ENCODE measurements around the gene FAM20A. TPM values are rescaled to one million over a fixed set of nuclear protein-coding genes. Genes with fewer than 3 reads are reported as not detected.

The FAM20A gene
- polyA plus RNA-seq, 4 donors = 4.4 to 30.3 TPM; not detected in 2

DNA sequence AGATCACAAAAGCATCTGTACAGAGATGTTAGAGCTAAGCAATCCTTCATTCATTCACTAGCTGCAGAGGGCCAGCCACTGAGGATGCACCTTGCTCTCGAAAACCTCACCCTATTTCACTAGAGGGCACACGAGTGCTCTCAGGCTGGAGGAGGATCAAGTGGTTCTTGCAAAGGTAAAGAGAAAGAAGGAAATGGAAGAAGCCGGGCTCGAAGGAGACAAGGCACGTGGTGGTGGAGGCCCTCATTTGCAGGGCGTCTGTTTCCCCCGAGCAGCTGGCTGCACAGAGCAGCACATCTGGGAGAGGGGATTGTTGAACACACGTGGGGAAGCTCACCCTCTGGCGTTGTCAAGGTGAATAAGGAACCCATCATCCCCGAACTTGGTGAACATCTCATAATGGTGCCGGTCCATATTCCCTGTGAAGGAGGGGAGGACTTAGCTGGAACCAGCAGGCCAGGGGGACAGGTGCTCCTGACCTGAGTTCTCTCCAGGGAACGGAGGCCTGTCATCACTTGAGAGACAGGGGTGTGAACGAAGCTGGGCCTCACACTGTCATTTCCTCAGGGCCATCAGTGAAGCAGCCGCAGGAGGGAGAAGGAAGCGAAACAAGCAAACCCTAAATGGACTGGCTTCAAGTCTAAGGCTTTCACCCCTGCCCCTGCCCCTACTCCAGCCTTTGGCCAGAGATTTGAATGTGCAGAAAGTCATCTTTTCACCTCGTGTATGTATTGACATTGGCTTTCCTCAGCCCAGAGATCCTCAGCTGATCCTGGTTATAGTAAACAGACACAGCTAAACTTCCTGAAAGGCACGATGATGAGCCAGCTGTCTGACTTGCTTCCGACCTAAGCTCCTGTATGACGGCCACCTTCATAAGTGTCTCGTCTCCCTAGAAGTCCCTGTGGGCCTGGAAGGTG is 61.4 kb downstream of the FAM20A start:
- Histone ChIP-seq H3K4me3 (ENCODE audit: low read depth in 1 of 3, low read length in 3 of 3) (no peak overlapping the region), H3K27ac (ENCODE audit: low read depth in 1 of 3, low read length in 2 of 3) (no peak overlapping the region), H3K36me3 (ENCODE audit: control insufficient read depth in 3 of 3, insufficient read depth in 2 of 3, low read depth in 1 of 3, low read length in 3 of 3) (peaks cover 6 to 34% (median 6%) of the 10 kb centered on the region in 3 donors), H3K9me3 (ENCODE audit: control insufficient read depth in 2 of 2, insufficient read depth in 1 of 2, low read depth in 1 of 2, low read length in 1 of 2) (no peaks in the 10 kb centered on the region), H3K4me1 (ENCODE audit: control insufficient read depth in 3 of 3, insufficient read depth in 2 of 3, low read depth in 1 of 3, low read length in 2 of 3) (peaks cover 0 to 4% (median 0%) of the 10 kb centered on the region in 3 donors), H3K27me3 (ENCODE audit: control insufficient read depth in 3 of 3, insufficient read depth in 3 of 3, low read length in 3 of 3) (no peaks in the 10 kb centered on the region)
- peak; percentile 59 to 63 for DNase-seq
- FAIRE-seq = no peak
- WGBS, 3 donors = 64 to 69% (median 64%) methylated on average over 20 of the region's 20 CpGs

DNA sequence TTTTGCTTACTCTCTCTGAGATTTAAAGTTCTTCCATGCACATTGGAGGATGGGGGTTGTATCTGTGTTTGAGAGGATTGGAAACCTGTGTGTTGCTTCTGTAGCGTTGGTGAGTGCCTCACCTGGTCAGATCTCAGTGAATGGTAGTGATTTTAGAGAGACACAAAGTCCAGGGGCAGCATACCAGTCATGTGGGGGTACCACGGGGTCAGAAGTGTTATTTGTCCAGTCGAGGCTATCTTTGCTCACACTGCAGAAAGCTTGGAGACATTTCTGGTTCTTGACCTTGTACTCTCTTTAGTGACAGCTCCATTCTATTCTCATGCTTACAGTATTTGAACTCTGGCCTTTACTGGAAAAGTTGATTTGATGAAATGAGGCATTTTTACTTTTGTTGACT is 65.2 kb downstream of the FAM20A start:
- peaks cover 0 to 4% (median 0%) of the 10 kb centered on the region in 3 donors for H3K4me1 ChIP-seq (ENCODE audit: control insufficient read depth in 3 of 3, insufficient read depth in 2 of 3, low read depth in 1 of 3, low read length in 2 of 3)
- no peak overlapping the region for H3K27ac ChIP-seq (ENCODE audit: low read depth in 1 of 3, low read length in 2 of 3)
- no peaks in the 10 kb centered on the region for H3K9me3 ChIP-seq (ENCODE audit: control insufficient read depth in 2 of 2, insufficient read depth in 1 of 2, low read depth in 1 of 2, low read length in 1 of 2)
- H3K36me3 ChIP-seq (ENCODE audit: control insufficient read depth in 3 of 3, insufficient read depth in 2 of 3, low read depth in 1 of 3, low read length in 3 of 3) = peaks cover 6 to 37% (median 15%) of the 10 kb centered on the region in 3 donors
- 78 to 90% (median 79%) methylated on average over 3 of the region's 3 CpGs for WGBS, 3 donors
- no peak overlapping the region for H3K4me3 ChIP-seq (ENCODE audit: low read depth in 1 of 3, low read length in 3 of 3)
- DNase-seq (peak in 1 of 2 donors; percentile 36), FAIRE-seq (no peak)
- H3K27me3 ChIP-seq (ENCODE audit: control insufficient read depth in 3 of 3, insufficient read depth in 3 of 3, low read length in 3 of 3) = no peaks in the 10 kb centered on the region

DNA sequence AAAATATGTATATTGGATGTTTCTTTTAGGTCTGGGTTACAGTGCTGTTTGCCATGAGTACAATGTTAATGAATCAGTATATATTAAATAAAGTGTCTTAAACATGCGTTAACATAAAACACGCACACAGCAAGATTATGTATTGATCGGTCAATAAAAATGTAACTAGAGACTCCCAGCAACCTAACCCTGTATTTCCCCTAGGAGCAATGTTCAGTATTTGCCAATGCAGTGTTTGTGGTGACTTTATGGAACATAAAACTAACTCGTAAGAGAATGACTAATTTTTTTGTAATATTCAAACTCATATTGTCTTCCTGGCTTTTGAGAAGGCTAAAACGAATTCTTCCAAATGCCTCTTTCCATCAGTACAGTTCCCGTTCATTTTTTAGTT is 66.5 kb downstream of the FAM20A start:
- Histone ChIP-seq H3K9me3 (ENCODE audit: control insufficient read depth in 2 of 2, insufficient read depth in 1 of 2, low read depth in 1 of 2, low read length in 1 of 2) (no peaks in the 10 kb centered on the region), H3K27ac (ENCODE audit: low read depth in 1 of 3, low read length in 2 of 3) (no peak overlapping the region), H3K27me3 (ENCODE audit: control insufficient read depth in 3 of 3, insufficient read depth in 3 of 3, low read length in 3 of 3) (no peaks in the 10 kb centered on the region), H3K4me1 (ENCODE audit: control insufficient read depth in 3 of 3, insufficient read depth in 2 of 3, low read depth in 1 of 3, low read length in 2 of 3) (peaks cover 0 to 4% (median 0%) of the 10 kb centered on the region in 3 donors), H3K36me3 (ENCODE audit: control insufficient read depth in 3 of 3, insufficient read depth in 2 of 3, low read depth in 1 of 3, low read length in 3 of 3) (peaks cover 13 to 31% (median 20%) of the 10 kb centered on the region in 3 donors), H3K4me3 (ENCODE audit: low read depth in 1 of 3, low read length in 3 of 3) (no peak overlapping the region)
- WGBS, 3 donors = 90 to 94% (median 93%) methylated on average over 6 of the region's 6 CpGs
- no peak for DNase-seq
- no peak for FAIRE-seq

DNA sequence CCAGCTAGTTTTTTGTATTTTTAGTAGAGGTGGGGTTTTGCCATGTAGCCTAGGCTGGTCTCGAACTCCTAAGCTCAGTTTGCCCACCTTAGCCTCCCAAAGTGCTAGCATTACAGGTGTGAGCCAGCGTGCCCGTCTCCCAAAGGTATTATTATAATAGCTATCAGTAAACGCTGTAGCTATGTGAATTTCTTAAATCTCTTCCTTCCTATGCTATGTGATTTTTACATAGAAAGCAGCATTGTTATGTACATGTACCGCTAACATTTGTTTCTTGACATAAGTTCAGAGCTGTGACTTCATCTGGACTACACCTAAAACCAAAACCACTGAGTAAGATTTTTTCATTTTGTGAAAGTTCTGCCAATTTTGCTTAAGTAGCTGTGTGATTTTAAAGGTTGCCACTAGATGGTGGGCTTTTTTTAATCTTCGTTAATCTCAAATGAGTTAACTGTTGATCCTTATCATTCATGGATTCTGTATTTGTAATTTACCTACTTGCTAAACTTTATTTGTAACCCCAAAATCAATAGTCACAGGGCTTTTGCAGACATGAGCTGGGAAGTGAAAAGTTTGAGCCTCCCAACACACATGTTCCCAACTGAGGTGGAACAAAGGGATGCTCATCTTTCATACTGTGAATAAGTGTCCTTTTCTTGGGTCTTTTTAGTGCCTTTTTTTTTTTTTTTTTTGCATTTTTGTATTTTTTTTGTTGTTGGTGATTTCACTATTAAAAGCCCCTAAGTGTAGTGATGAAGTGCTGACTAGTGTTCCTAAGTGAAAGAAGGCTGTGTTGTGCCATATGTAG is 67.1 kb downstream of the FAM20A start:
- FAIRE-seq = no peak
- peaks cover 16 to 26% (median 25%) of the 10 kb centered on the region in 3 donors for H3K36me3 ChIP-seq (ENCODE audit: control insufficient read depth in 3 of 3, insufficient read depth in 2 of 3, low read depth in 1 of 3, low read length in 3 of 3)

DNA sequence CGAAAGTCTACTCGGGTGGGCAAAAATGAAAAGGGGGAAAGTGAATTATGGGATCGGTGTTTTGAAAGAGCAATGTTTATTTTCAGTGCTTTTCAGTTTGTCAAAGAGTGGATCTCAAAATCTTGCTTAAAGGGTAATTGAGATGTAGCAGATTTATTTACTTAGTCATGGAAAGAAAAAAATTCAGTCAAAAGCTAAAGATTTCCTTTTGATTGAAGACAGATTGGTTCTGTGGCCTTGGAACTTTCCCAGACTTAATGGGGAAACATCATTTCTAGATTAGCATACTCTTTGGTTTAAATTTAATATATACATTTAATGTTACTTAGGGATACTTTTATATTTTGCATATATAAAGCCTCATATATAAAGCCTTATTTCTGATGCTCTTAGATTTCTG is 68.3 kb downstream of the FAM20A start:
- no peak for FAIRE-seq
- Histone ChIP-seq H3K4me3 (ENCODE audit: low read depth in 1 of 3, low read length in 3 of 3) (no peak overlapping the region), H3K27me3 (ENCODE audit: control insufficient read depth in 3 of 3, insufficient read depth in 3 of 3, low read length in 3 of 3) (no peaks in the 10 kb centered on the region), H3K4me1 (ENCODE audit: control insufficient read depth in 3 of 3, insufficient read depth in 2 of 3, low read depth in 1 of 3, low read length in 2 of 3) (peaks cover 0 to 4% (median 0%) of the 10 kb centered on the region in 3 donors), H3K36me3 (ENCODE audit: control insufficient read depth in 3 of 3, insufficient read depth in 2 of 3, low read depth in 1 of 3, low read length in 3 of 3) (peaks cover 16 to 28% (median 25%) of the 10 kb centered on the region in 3 donors), H3K27ac (ENCODE audit: low read depth in 1 of 3, low read length in 2 of 3) (no peak overlapping the region), H3K9me3 (ENCODE audit: control insufficient read depth in 2 of 2, insufficient read depth in 1 of 2, low read depth in 1 of 2, low read length in 1 of 2) (no peaks in the 10 kb centered on the region)
- no peak for DNase-seq
- WGBS, 3 donors = 84 to 98% (median 94%) methylated on average over 3 of the region's 3 CpGs

More for the DNA sequence above, 67.1 kb downstream of the FAM20A start:
- DNase-seq = no peak
- Histone ChIP-seq H3K9me3 (ENCODE audit: control insufficient read depth in 2 of 2, insufficient read depth in 1 of 2, low read depth in 1 of 2, low read length in 1 of 2) (no peaks in the 10 kb centered on the region), H3K4me3 (ENCODE audit: low read depth in 1 of 3, low read length in 3 of 3) (no peak overlapping the region), H3K27ac (ENCODE audit: low read depth in 1 of 3, low read length in 2 of 3) (no peak overlapping the region), H3K27me3 (ENCODE audit: control insufficient read depth in 3 of 3, insufficient read depth in 3 of 3, low read length in 3 of 3) (no peaks in the 10 kb centered on the region), H3K4me1 (ENCODE audit: control insufficient read depth in 3 of 3, insufficient read depth in 2 of 3, low read depth in 1 of 3, low read length in 2 of 3) (peaks cover 0 to 4% (median 0%) of the 10 kb centered on the region in 3 donors)
- WGBS, 3 donors = 81 to 88% (median 81%) methylated on average over 6 of the region's 6 CpGs

DNA sequence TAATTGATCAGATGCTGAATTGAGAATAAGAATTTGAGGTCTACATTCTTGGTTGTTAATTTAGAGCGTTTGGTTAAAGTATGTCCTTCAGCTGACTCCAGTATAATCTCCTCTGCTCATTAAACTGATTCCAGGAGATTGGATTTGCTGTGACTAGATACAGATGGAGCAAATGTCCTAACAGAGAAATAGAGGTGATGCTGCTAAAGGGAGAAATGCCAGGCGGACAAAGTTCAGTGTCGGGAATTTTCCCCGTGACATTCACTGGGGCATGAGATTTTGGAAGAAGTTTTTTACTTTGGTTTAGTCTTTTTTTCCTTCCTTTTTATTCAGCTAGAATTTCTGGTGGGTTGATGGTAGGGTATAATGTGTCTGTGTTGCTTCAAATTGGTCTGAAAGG is 69.9 kb downstream of the FAM20A start:
- H3K27ac ChIP-seq (ENCODE audit: low read depth in 1 of 3, low read length in 2 of 3) = no peak overlapping the region
- WGBS, 3 donors = 91 to 93% (median 93%) methylated on average over 4 of the region's 4 CpGs
- H3K4me3 ChIP-seq (ENCODE audit: low read depth in 1 of 3, low read length in 3 of 3) = no peak overlapping the region
- peaks cover 0 to 4% (median 0%) of the 10 kb centered on the region in 3 donors for H3K4me1 ChIP-seq (ENCODE audit: control insufficient read depth in 3 of 3, insufficient read depth in 2 of 3, low read depth in 1 of 3, low read length in 2 of 3)
- no peak for DNase-seq
- peaks cover 14 to 30% (median 14%) of the 10 kb centered on the region in 3 donors for H3K36me3 ChIP-seq (ENCODE audit: control insufficient read depth in 3 of 3, insufficient read depth in 2 of 3, low read depth in 1 of 3, low read length in 3 of 3)
- no peaks in the 10 kb centered on the region for H3K27me3 ChIP-seq (ENCODE audit: control insufficient read depth in 3 of 3, insufficient read depth in 3 of 3, low read length in 3 of 3)
- FAIRE-seq = no peak
- no peaks in the 10 kb centered on the region for H3K9me3 ChIP-seq (ENCODE audit: control insufficient read depth in 2 of 2, insufficient read depth in 1 of 2, low read depth in 1 of 2, low read length in 1 of 2)

DNA sequence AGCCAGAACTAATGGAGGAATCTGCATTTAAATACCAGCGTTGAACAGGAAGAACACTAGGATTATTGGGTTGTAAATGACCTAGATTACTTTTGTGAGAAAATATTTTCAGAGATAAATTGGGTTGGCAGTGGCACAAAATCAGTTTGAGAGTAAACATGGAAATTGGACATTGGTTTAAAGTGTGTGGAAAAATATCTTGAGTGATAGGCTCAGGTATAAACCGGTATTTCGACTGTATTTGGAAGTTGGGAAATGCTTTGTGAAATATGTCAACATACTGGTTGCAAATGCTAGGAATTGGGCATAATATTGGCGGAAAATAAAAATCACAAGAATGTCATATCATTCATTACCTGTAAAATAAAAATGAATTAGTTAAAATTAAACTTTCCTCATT is 73.9 kb downstream of the FAM20A start:
- Histone ChIP-seq H3K9me3 (ENCODE audit: control insufficient read depth in 2 of 2, insufficient read depth in 1 of 2, low read depth in 1 of 2, low read length in 1 of 2) (no peaks in the 10 kb centered on the region), H3K36me3 (ENCODE audit: control insufficient read depth in 3 of 3, insufficient read depth in 2 of 3, low read depth in 1 of 3, low read length in 3 of 3) (peaks cover 12 to 33% (median 18%) of the 10 kb centered on the region in 3 donors), H3K27me3 (ENCODE audit: control insufficient read depth in 3 of 3, insufficient read depth in 3 of 3, low read length in 3 of 3) (no peaks in the 10 kb centered on the region), H3K4me3 (ENCODE audit: low read depth in 1 of 3, low read length in 3 of 3) (no peak overlapping the region), H3K27ac (ENCODE audit: low read depth in 1 of 3, low read length in 2 of 3) (no peak overlapping the region), H3K4me1 (ENCODE audit: control insufficient read depth in 3 of 3, insufficient read depth in 2 of 3, low read depth in 1 of 3, low read length in 2 of 3) (no peaks in the 10 kb centered on the region)
- FAIRE-seq (no peak), DNase-seq (peak in 1 of 2 donors; percentile 43)
- 37 to 66% (median 57%) methylated on average over 4 of the region's 4 CpGs for WGBS, 3 donors

DNA sequence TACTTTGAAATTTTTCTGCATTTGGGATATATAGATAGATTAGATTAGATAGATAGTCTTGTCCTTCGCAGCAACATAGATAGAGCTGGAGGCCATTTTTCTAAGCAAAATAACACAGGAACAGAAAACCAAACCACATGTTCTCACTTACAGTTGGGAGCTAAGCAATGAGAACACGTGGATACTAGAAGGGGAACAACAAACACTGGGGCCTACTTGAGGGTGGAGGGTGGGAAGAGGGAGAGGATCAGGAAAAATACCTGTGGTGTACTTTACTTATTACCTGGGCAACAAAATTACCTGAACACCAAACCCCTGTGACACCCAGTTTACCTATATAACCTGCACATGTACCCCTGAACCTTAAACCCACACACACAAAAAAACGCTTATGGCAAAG is 74.6 kb downstream of the FAM20A start:
- no peak for DNase-seq
- Histone ChIP-seq H3K27me3 (ENCODE audit: control insufficient read depth in 3 of 3, insufficient read depth in 3 of 3, low read length in 3 of 3) (no peaks in the 10 kb centered on the region), H3K4me1 (ENCODE audit: control insufficient read depth in 3 of 3, insufficient read depth in 2 of 3, low read depth in 1 of 3, low read length in 2 of 3) (no peaks in the 10 kb centered on the region), H3K4me3 (ENCODE audit: low read depth in 1 of 3, low read length in 3 of 3) (no peak overlapping the region), H3K27ac (ENCODE audit: low read depth in 1 of 3, low read length in 2 of 3) (peak overlapping the region in 1 of 3 donors; percentile 4), H3K36me3 (ENCODE audit: control insufficient read depth in 3 of 3, insufficient read depth in 2 of 3, low read depth in 1 of 3, low read length in 3 of 3) (peaks cover 12 to 33% (median 18%) of the 10 kb centered on the region in 3 donors), H3K9me3 (ENCODE audit: control insufficient read depth in 2 of 2, insufficient read depth in 1 of 2, low read depth in 1 of 2, low read length in 1 of 2) (no peaks in the 10 kb centered on the region)
- WGBS, 3 donors = 57 to 71% (median 62%) methylated on average over 3 of the region's 3 CpGs
- FAIRE-seq = no peak

Measured in small intestine (tissue), 7 donors.